Bronchus fibroblast of lung (primary cell): ENCODE data around the gene MGMT. TPM values are rescaled to one million over a fixed set of nuclear protein-coding genes. Genes with fewer than 3 reads are reported as not detected.

ENCODE experiments used
- total RNA-seq: library from RNA; depleted of rRNA; stranded (reverse); fragments of >200 nt; gene quantifications from 2 replicates; pipeline ENCODE4 v1.2.3, GENCODE V29; 2015

The MGMT gene
- total RNA-seq = 40.0 and 43.4 TPM in 2 replicates

GRCh38 chr10:129466703-129467358 is at the start of gene MGMT:
TSS of gene MGMT (plus strand) at chr10:129467241.

